Bronchial epithelial cell (primary cell): Measurements from ENCODE around the gene BLNK. TPM values are rescaled to one million over a fixed set of nuclear protein-coding genes. Genes with fewer than 3 reads are reported as not detected.
A peak's percentile ranks its signal among the peaks of the same experiment; 100 is the strongest.

Experiments used
- DNase-seq: peaks from one replicate; pipeline ENCODE4 v3.0.0-alpha.2; 2010; ENCODE audit warnings: low read depth
- FAIRE-seq: peaks from 2 replicates; lab custom pipeline; 2011; peaks lifted over from hg19 to GRCh38; lab: Jason Lieb, UNC
- H3K27me3 ChIP-seq: 2 replicates; pipeline ENCODE4 v1.5.1; 2011; ENCODE audit warnings: low read length; ENCODE audit not compliant: control insufficient read depth, insufficient read depth
- H3K36me3 ChIP-seq: 2 replicates; pipeline ENCODE4 v1.5.1; 2011; ENCODE audit warnings: low read length; ENCODE audit not compliant: control insufficient read depth, insufficient read depth
- H3K4me3 ChIP-seq: 2 replicates; pipeline ENCODE4 v1.5.1; 2011; ENCODE audit warnings: mild to moderate bottlenecking, low read depth, low read length, control low read depth
- total RNA-seq: library from RNA; depleted of rRNA; stranded (reverse); fragments of >200 nt; gene quantifications from 2 replicates; pipeline ENCODE4 v1.2.1, GENCODE V29; 2014
- TF ChIP-seq, protein P1 (sequence below): IDR thresholded peaks from 2 replicates; pipeline ENCODE4 v1.5.1; 2011; ENCODE audit warnings: mild to moderate bottlenecking, moderate library complexity, low read length, control low read depth, inconsistent platforms; ENCODE audit not compliant: insufficient read depth, severe bottlenecking

Gene BLNK
- total RNA-seq = 2.6 and 9.2 TPM in 2 replicates

DNA sequence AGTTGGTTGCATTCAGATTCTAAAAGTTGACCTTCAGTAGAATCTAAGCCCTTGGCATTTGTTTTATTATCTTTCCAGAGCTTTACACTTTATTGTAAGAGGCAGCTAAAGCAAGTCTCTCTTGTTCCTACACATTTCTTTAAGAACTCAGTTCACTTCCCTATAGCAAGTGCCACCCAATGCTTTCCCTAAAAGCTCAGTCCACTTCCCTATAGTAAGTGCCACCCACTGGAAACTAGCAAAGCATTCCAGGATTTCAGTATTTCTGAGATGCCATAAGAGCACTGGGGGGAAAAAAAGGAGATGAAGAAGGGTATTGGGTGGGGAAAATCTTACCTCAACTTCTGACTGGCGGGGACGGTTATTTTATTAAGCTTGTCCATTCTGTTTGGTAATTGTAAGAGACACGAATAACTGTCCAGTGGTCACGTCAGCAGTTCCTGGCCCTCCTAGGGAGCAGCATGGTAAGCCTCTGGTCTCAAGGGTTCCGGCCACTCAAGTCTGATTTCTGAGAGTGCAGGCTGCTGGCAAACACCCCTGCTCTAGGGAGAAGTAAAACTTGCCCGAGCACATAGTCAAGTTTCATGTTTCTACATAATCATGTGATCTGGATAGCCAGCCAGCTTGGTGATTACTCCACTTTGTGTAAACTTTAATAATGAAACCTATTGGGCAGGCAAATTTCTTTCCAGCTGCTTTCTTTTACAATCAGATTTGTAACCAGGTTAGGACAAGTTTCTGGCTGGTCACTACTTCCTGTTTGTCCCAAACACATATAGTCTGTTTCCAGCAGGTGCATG is at the start of gene BLNK:
TSS of gene BLNK (minus strand) at position 554 of the 800 bp plus-strand sequence. CDS start at position 383, 171 bp downstream.
- H3K4me3 ChIP-seq = peak within 1 kb of the TSS; percentile 57
- H3K27me3 ChIP-seq = no peaks in the 10 kb centered on the region
- FAIRE-seq = peak; percentile 52
- H3K36me3 ChIP-seq = no peaks in the 10 kb centered on the region
- DNase-seq = peak; percentile 93
- TF ChIP-seq, protein P1, sequence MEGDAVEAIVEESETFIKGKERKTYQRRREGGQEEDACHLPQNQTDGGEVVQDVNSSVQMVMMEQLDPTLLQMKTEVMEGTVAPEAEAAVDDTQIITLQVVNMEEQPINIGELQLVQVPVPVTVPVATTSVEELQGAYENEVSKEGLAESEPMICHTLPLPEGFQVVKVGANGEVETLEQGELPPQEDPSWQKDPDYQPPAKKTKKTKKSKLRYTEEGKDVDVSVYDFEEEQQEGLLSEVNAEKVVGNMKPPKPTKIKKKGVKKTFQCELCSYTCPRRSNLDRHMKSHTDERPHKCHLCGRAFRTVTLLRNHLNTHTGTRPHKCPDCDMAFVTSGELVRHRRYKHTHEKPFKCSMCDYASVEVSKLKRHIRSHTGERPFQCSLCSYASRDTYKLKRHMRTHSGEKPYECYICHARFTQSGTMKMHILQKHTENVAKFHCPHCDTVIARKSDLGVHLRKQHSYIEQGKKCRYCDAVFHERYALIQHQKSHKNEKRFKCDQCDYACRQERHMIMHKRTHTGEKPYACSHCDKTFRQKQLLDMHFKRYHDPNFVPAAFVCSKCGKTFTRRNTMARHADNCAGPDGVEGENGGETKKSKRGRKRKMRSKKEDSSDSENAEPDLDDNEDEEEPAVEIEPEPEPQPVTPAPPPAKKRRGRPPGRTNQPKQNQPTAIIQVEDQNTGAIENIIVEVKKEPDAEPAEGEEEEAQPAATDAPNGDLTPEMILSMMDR = no peak

DNA sequence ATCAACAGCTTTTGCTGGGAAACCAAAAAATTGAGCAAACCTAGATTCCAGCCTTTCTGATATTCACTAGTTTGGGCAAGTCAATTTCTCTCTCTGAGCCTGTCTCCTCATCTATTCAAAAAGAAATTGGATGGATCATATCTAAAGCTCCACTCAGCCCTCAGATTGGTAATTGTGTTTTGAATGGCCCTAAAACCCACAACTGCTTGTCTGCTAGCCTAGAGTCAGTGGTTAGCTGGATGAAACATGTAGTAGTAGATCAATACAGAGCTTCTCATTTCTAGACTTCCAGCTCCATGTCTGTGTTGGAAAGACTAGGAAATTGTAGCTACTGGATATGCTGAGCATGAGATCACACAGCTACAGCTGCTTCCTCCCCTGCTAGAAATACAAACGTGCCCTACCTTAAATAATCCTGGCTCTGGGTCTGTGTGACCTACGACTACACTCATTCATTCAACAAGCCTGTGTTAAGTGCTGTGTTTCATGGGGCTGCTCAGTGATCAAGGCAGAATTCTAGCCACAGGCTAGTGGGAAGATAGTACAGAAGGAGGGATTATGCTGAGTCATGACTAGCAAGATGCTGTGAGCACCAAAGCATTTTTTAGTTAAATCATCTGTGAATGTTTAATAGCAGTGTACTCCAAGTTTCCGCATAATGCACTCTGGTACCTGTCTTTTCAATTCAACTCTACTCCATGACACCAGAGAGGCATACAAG is 48.5 kb upstream of the BLNK start:
- H3K4me3 ChIP-seq = no peak overlapping the region
- peaks cover 4% of the 10 kb centered on the region for H3K27me3 ChIP-seq
- H3K36me3 ChIP-seq = no peaks in the 10 kb centered on the region
- TF ChIP-seq, protein P1 = no peak
- no peak for DNase-seq
- FAIRE-seq = no peak

DNA sequence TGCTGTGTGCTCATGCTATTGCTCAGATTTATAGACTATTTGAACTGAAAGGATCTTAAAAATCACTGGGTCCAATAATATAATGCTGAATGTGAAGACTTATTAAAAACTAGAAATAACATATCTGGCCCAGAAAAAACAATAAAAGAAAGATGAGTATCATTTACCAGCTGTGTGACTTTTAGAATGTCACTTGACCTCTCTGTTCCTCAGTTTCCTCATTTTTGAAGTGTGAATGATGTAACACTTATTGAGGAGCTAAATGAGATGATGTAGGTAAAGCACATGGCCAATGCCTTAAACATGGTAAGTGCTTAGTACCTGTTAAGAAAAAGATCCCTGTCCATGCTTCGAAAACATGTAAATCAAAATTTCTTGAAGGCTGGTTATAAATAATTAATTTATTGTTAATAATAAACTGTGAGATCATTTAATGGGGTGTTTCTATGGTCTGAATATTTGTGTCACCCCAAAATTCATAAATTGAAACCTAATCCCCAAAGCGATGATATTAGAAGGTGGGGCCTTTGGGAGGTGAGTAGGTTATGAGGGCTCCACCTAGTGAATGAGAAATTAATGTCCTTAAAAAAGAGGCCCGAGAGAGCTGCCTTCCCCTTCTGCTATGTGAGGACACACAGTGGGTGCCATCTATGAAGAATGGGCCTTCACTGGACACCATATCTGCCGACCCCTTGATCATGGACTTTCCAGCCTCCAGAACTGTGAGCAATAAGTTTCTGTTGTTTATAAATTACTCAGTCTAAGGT is 45.9 kb upstream of the BLNK start:
- FAIRE-seq (no peak), DNase-seq (no peak)
- no peaks in the 10 kb centered on the region for H3K36me3 ChIP-seq
- TF ChIP-seq, protein P1 = no peak
- H3K27me3 ChIP-seq = peaks cover 2% of the 10 kb centered on the region
- H3K4me3 ChIP-seq = no peak overlapping the region

DNA sequence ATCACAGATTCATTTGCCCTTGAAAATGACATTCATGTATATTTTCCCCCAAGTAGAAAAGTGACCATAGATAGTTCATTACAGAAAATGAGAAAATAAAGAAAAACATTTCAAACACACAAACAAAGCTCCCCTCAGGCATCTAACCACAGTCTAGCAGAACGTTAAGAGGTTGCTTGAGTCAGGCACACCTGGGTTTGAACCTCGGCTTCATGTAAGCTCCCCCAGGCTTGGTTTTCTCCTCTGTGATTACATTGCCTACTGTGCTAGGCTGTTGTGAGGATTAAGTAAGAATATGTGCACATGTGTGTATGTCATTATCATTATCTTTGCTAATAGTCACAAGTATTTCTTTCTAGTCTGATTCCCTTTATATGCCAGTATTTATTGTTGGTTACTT is 42.0 kb upstream of the BLNK start:
- no peak for DNase-seq
- FAIRE-seq = no peak
- TF ChIP-seq, protein P1 = no peak

DNA sequence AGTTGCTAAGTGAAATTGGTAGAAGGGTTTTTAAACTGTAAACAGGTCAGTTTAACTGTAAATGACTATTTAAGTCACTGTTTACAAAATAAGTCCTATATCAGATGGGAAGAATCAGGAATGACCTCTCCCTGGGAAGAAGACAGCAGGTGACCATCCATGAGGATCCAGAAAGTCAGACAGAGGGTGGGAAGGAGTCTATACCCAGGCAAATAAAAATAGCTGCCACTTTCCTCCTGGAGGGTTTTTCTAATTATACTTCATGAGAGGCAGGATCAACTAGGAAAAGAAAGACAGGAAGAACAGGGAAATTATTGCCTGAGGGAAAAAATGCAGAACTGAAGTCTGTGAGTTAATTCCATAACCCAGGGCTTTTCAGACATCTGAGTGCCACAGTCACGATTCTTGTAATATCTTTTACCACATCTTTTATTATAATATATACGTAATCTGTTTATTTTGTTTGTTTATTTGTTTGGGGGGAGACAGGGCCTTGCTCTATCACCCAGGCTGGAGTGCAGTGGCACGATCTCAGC is 39.9 kb upstream of the BLNK start:
- no peaks in the 10 kb centered on the region for H3K27me3 ChIP-seq
- TF ChIP-seq, protein P1 = no peak
- DNase-seq (no peak), FAIRE-seq (no peak)
- H3K4me3 ChIP-seq = no peak overlapping the region
- no peaks in the 10 kb centered on the region for H3K36me3 ChIP-seq

More for the DNA sequence above, 42.0 kb upstream of the BLNK start:
- H3K36me3 ChIP-seq = no peaks in the 10 kb centered on the region
- H3K4me3 ChIP-seq = no peak overlapping the region
- H3K27me3 ChIP-seq = no peaks in the 10 kb centered on the region
